NCI-H460 (cell line): ENCODE data around the gene CREB5. TPM values are rescaled to one million over a fixed set of nuclear protein-coding genes. Genes with fewer than 3 reads are reported as not detected.
"Not testable (repeated sequence)": the region's sequence is repeated elsewhere in the genome, so short reads cannot be mapped to it uniquely, and the experiment has no call there.

Experiments
- DNase-seq: peaks from one replicate; pipeline ENCODE4 v3.0.0-alpha.2; 2016; ENCODE audit warnings: low read depth; ENCODE audit errors: extremely low read depth
- total RNA-seq: library from RNA; depleted of rRNA; stranded (reverse); fragments of >200 nt; shearing (Covaris generic); gene quantifications from 2 replicates; pipeline ENCODE4 v1.2.3, GENCODE V29; 2014

CREB5 gene
- total RNA-seq, 1 experiment from 2014 or later, result 26.1 TPM

- DNase-seq, result no peak
Measured at GRCh38 chr7:28539289-28539981, 127.1 kb downstream of the CREB5 start.

GRCh38 chr7:28542410-28542809 lies 130.1 kb downstream of the CREB5 start:
- no peak for DNase-seq

GRCh38 chr7:28544453-28545117 lies 132.3 kb downstream of the CREB5 start:
- no peak for DNase-seq

GRCh38 chr7:28546067-28546466 lies 133.7 kb downstream of the CREB5 start:
- no peak for DNase-seq

GRCh38 chr7:28547115-28547514 lies 134.8 kb downstream of the CREB5 start:
- no peak for DNase-seq

GRCh38 chr7:28548416-28548815 lies 136.1 kb downstream of the CREB5 start:
- no peak for DNase-seq

- DNase-seq, result no peak
Measured at GRCh38 chr7:28549998-28550397, 137.7 kb downstream of the CREB5 start.

GRCh38 chr7:28550580-28551186 lies 138.4 kb downstream of the CREB5 start:
- no peak for DNase-seq

- no peak for DNase-seq
Measured at GRCh38 chr7:28551331-28551730, 139.0 kb downstream of the CREB5 start.

GRCh38 chr7:28551766-28552165 lies 139.4 kb downstream of the CREB5 start:
- not testable (repeated sequence) for DNase-seq

GRCh38 chr7:28554802-28555471 lies 142.6 kb downstream of the CREB5 start:
- DNase-seq, result no peak

GRCh38 chr7:28556025-28556424 lies 143.7 kb downstream of the CREB5 start:
- DNase-seq, result no peak

- no peak for DNase-seq
Measured at GRCh38 chr7:28556671-28557070, 144.4 kb downstream of the CREB5 start.

GRCh38 chr7:28558236-28558635 lies 145.9 kb downstream of the CREB5 start:
- DNase-seq, result no peak

GRCh38 chr7:28560767-28561166 lies 148.4 kb downstream of the CREB5 start:
- DNase-seq, result no peak

- DNase-seq, result no peak
Measured at GRCh38 chr7:28564033-28564432, 151.7 kb downstream of the CREB5 start.

GRCh38 chr7:28564755-28565374 lies 152.5 kb downstream of the CREB5 start:
- DNase-seq, result no peak

- DNase-seq, result no peak
Measured at GRCh38 chr7:28565980-28566379, 153.7 kb downstream of the CREB5 start.

- no peak for DNase-seq
Measured at GRCh38 chr7:28570113-28570969, 158.0 kb downstream of the CREB5 start.

- DNase-seq, result no peak
Measured at GRCh38 chr7:28570970-28571288, 158.6 kb downstream of the CREB5 start.
